ENCODE measurements around the gene RBM10.

DNA sequence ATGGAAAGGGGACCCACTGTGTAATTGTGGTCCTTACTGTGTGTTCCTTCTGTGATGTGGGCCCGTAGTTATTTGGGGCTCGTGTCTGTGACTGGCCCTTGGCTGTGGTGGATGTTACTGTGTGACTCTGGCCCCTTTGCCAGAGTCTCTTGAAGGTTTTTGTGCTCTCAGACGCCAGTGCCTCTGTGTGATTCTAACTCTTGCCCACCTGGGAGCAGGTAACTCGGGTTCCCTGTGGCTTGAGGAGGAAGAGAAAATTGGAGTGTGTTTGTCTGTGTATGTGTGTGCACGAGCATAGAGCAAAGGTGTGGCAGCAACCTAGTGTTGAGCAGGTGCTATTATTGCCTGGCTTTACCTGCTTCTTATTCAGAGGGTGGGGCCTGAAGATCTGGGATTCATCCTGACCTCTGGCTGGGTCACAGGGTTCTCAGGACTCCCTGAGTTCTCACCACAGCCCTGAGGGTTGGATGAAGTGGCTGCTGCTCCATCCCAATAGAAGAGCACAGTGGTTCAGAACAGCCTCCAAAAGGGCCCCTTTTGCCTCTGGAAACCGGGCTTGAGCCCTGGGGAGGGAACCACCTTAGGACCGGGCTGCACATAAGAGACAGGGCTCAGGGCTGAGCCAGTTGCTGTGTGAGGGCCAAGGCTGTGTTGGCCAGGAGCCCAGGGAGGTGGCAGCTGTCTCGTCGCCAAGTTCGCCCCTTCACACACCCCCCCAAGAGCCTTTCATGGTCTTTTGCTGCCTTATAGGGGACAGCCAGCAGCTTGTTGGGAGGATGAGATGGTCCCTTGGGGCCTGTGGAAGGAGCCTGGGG is 1.3 kb downstream of the RBM10 start:
- TF ChIP-seq, protein P1, sequence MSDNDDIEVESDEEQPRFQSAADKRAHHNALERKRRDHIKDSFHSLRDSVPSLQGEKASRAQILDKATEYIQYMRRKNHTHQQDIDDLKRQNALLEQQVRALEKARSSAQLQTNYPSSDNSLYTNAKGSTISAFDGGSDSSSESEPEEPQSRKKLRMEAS (IDR thresholded peaks at IDR 0.05) = no peak
- no peak for TF ChIP-seq SRF (IDR thresholded peaks at IDR 0.05; ENCODE audit: low read depth)
- TF ChIP-seq, protein P2, sequence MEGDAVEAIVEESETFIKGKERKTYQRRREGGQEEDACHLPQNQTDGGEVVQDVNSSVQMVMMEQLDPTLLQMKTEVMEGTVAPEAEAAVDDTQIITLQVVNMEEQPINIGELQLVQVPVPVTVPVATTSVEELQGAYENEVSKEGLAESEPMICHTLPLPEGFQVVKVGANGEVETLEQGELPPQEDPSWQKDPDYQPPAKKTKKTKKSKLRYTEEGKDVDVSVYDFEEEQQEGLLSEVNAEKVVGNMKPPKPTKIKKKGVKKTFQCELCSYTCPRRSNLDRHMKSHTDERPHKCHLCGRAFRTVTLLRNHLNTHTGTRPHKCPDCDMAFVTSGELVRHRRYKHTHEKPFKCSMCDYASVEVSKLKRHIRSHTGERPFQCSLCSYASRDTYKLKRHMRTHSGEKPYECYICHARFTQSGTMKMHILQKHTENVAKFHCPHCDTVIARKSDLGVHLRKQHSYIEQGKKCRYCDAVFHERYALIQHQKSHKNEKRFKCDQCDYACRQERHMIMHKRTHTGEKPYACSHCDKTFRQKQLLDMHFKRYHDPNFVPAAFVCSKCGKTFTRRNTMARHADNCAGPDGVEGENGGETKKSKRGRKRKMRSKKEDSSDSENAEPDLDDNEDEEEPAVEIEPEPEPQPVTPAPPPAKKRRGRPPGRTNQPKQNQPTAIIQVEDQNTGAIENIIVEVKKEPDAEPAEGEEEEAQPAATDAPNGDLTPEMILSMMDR (IDR thresholded peaks at IDR 0.05 in 2 of 3, conservative IDR thresholded peaks at IDR 0.05 in 1 of 3; ENCODE audit: borderline replicate concordance in 1 of 3, insufficient read depth in 1 of 3, low read depth in 2 of 3, low read length in 2 of 3) = no peak
- no peak for TF ChIP-seq JUND (IDR thresholded peaks at IDR 0.05)
- TF ChIP-seq ZNF274 (IDR thresholded peaks at IDR 0.05; ENCODE audit: low read depth, low read length) = no peak
- TF ChIP-seq RAD21 (IDR thresholded peaks at IDR 0.05; ENCODE audit: low read depth) = no peak
- no peak for TF ChIP-seq ZFX (IDR thresholded peaks at IDR 0.05)
- no peak for TF ChIP-seq TCF7L2 (IDR thresholded peaks at IDR 0.05; ENCODE audit: borderline replicate concordance, extremely low read depth, insufficient read depth, insufficient read length)
- TF ChIP-seq POLR2AphosphoS5 (IDR thresholded peaks at IDR 0.05; ENCODE audit: low read depth, low read length) = no peak
- TF ChIP-seq CEBPB (IDR thresholded peaks at IDR 0.05; ENCODE audit: low read depth) = no peak
- TF ChIP-seq, protein P3, sequence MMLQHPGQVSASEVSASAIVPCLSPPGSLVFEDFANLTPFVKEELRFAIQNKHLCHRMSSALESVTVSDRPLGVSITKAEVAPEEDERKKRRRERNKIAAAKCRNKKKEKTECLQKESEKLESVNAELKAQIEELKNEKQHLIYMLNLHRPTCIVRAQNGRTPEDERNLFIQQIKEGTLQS (IDR thresholded peaks at IDR 0.05) = no peak
